PC-9 (cell line): ENCODE measurements around the gene CCDC91.

Experiments used
- EZH2 ChIP-seq: fragments of 200-600 bp; sonication (generic); IDR thresholded peaks from 2 replicates; pipeline ENCODE4 v1.8.0; 2017; ENCODE audit warnings: antibody characterized with exemption, low read depth
- TF ChIP-seq, protein P1 (sequence below): fragments of 200-600 bp; sonication (generic); conservative IDR thresholded peaks from 2 replicates; pipeline ENCODE4 v1.6.1; 2017; ENCODE audit warnings: mixed run types, antibody characterized with exemption, mild to moderate bottlenecking, moderate library complexity

DNA sequence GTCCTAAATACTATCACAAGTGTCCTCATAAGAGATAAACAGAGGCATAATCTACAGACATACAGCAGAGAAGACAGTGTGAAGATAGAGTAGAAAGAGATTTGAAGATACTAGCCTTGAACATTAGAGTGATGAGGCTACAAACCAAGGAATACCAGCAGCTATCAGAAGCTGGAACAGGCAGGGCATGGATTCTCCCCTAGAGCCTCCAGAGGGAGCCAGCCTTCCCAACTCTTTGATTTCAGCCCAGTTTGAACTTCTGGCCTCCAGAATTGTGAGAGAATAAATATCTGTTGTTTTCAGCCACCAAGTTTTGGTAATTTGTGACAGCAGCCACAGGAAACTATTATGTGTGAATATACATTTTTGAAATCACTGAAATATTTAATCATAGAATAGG is 47.2 kb downstream of the CCDC91 start:
- TF ChIP-seq, protein P1, sequence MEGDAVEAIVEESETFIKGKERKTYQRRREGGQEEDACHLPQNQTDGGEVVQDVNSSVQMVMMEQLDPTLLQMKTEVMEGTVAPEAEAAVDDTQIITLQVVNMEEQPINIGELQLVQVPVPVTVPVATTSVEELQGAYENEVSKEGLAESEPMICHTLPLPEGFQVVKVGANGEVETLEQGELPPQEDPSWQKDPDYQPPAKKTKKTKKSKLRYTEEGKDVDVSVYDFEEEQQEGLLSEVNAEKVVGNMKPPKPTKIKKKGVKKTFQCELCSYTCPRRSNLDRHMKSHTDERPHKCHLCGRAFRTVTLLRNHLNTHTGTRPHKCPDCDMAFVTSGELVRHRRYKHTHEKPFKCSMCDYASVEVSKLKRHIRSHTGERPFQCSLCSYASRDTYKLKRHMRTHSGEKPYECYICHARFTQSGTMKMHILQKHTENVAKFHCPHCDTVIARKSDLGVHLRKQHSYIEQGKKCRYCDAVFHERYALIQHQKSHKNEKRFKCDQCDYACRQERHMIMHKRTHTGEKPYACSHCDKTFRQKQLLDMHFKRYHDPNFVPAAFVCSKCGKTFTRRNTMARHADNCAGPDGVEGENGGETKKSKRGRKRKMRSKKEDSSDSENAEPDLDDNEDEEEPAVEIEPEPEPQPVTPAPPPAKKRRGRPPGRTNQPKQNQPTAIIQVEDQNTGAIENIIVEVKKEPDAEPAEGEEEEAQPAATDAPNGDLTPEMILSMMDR: no peak; the same call in 1 of the 2 replicates
- no peak for TF ChIP-seq EZH2
